Neural progenitor cell (in vitro differentiated cells): ENCODE data around the gene LBP.

Experiments used
- CTCF ChIP-seq: fragments of 200-600 bp; sonication (generic); IDR thresholded peaks from 2 replicates; pipeline ENCODE4 v1.5.1; 2017; ENCODE audit warnings: antibody characterized with exemption, mild to moderate bottlenecking
- EZH2 ChIP-seq: fragments of 200-600 bp; sonication (generic); IDR thresholded peaks from 2 replicates; pipeline ENCODE4 v1.6.1; 2017; ENCODE audit warnings: antibody characterized with exemption, mild to moderate bottlenecking, moderate library complexity

- no peak for TF ChIP-seq CTCF
- no peak for TF ChIP-seq EZH2
Measured at GRCh38 chr20:38317422-38317821, 28.9 kb upstream of the LBP start.
